NT2/D1 (cell line): ENCODE data around the gene CBX8.

Experiments used
- DNase-seq: peaks from one replicate; pipeline ENCODE4 v3.0.0-alpha.2; 2011; ENCODE audit warnings: low read depth, low spot score
- H3K27me3 ChIP-seq: 2 replicates; pipeline ENCODE4 v1.6.0; 2011; ENCODE audit warnings: mild to moderate bottlenecking; ENCODE audit not compliant: insufficient read length, insufficient read depth
- H3K36me3 ChIP-seq: 2 replicates; pipeline ENCODE4 v1.6.1; 2011; ENCODE audit warnings: mild to moderate bottlenecking, low read length, mixed read lengths; ENCODE audit not compliant: insufficient read depth, insufficient read length
- H3K4me1 ChIP-seq: 2 replicates; pipeline ENCODE4 v1.5.1; 2011; ENCODE audit not compliant: insufficient read depth, insufficient read length
- H3K4me3 ChIP-seq: 2 replicates; pipeline ENCODE4 v1.5.1; 2011; ENCODE audit warnings: low read depth; ENCODE audit not compliant: insufficient read length
- H3K9ac ChIP-seq: 2 replicates; pipeline ENCODE4 v1.6.0; 2011; ENCODE audit warnings: low read depth; ENCODE audit not compliant: insufficient read length
- H3K9me3 ChIP-seq: 2 replicates; pipeline ENCODE4 v1.5.1; 2011; ENCODE audit warnings: mild to moderate bottlenecking, low read length; ENCODE audit not compliant: insufficient read depth
- SUZ12 ChIP-seq: IDR thresholded peaks from 2 replicates; pipeline ENCODE4 v1.6.1; 2011; ENCODE audit not compliant: insufficient read length, insufficient read depth; ENCODE audit errors: extremely low read depth
- YY1 ChIP-seq: IDR thresholded peaks from 2 replicates; pipeline ENCODE4 v1.6.1; 2011; ENCODE audit not compliant: insufficient read length, insufficient read depth
- ZNF274 ChIP-seq: IDR thresholded peaks from 2 replicates; pipeline ENCODE4 v1.6.1; 2011; ENCODE audit warnings: mild to moderate bottlenecking, low read depth, low read length

Gene CBX8

GRCh38 chr17:79785900-79786810, 10.7 kb downstream of the CBX8 start:
- TF ChIP-seq ZNF274 (no peak), SUZ12 (no peak), YY1 (no peak)

GRCh38 chr17:79785017-79785899, 11.6 kb downstream of the CBX8 start:
- Histone ChIP-seq H3K27me3 (peaks cover 7% of the 10 kb centered on the region), H3K4me3 (no peak overlapping the region), H3K9me3 (no peaks in the 10 kb centered on the region), H3K36me3 (peaks cover 62% of the 10 kb centered on the region), H3K4me1 (peaks cover 31% of the 10 kb centered on the region), H3K9ac (no peak overlapping the region)
- TF ChIP-seq SUZ12 (no peak), ZNF274 (no peak), YY1 (no peak)
- no peak for DNase-seq

More at GRCh38 chr17:79785900-79786810, 10.7 kb downstream of the CBX8 start:
- Histone ChIP-seq H3K4me3 (no peak overlapping the region), H3K4me1 (peaks cover 32% of the 10 kb centered on the region), H3K36me3 (peaks cover 53% of the 10 kb centered on the region), H3K9ac (no peak overlapping the region), H3K9me3 (no peaks in the 10 kb centered on the region), H3K27me3 (peaks cover 16% of the 10 kb centered on the region)
- DNase-seq, result no peak

GRCh38 chr17:79784353-79785016, 12.4 kb downstream of the CBX8 start:
- Histone ChIP-seq H3K9ac (no peak overlapping the region), H3K36me3 (peaks cover 70% of the 10 kb centered on the region), H3K4me3 (no peak overlapping the region), H3K4me1 (peaks cover 31% of the 10 kb centered on the region), H3K9me3 (no peaks in the 10 kb centered on the region), H3K27me3 (no peaks in the 10 kb centered on the region)
- no peak for DNase-seq
- TF ChIP-seq SUZ12, result no peak
- no peak for TF ChIP-seq YY1
- TF ChIP-seq ZNF274, result no peak

DNA sequence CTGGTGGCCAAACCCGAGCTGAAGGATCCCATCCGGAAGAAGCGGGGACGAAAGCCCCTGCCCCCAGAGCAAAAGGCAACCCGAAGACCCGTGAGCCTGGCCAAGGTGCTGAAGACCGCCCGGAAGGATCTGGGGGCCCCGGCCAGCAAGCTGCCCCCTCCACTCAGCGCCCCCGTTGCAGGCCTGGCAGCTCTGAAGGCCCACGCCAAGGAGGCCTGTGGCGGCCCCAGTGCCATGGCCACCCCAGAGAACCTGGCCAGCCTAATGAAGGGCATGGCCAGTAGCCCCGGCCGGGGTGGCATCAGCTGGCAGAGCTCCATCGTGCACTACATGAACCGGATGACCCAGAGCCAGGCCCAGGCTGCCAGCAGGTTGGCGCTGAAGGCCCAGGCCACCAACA, 13.0 kb downstream of the CBX8 start:
- H3K4me3 ChIP-seq, result no peak overlapping the region
- peaks cover 35% of the 10 kb centered on the region for H3K4me1 ChIP-seq
- H3K9me3 ChIP-seq, result no peaks in the 10 kb centered on the region
- no peaks in the 10 kb centered on the region for H3K27me3 ChIP-seq
- no peak for DNase-seq
- TF ChIP-seq ZNF274 (no peak), YY1 (no peak), SUZ12 (no peak)
- no peak overlapping the region for H3K9ac ChIP-seq
- peaks cover 73% of the 10 kb centered on the region for H3K36me3 ChIP-seq

DNA sequence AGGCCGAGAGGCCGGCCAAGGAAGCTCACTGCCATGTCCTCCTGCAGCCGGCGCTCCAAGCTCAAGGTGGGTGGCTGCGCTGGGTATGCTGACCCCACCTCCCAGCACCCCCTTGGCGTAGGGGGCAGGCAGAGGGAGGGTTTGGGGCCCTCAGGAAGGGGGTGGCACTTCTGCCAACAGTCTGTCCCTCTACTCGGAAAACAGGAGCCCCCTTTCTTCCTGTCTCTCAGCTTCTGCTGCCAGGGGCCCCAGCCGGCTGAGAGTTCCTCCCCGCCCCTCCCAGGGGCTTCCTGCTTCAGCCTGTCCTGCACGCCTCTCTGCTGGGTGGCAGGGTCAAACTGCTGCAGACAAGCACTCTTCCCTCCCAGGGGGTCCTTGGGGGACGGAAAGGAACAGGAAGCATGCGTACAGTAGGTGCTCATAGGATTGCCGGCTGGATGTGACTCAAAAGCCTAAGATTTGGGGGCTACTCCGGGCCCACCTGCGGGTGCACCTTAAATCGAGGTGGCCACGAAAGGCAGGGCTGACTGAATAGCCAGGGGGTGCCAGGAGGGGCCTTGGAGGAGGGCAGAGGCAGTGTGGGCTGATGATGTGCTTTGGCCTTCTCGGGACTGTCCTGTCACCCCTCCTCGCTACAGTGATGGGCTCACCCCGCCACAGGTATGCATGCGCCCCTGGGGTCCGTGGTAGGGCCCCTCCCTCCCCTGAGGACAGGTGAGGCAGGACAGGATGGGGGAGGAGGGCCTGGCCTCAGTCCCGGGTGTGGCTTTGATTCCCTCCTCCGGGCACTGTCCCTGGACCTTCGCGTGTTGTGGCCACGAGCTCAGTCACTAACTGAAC, 14.9 kb downstream of the CBX8 start:
- Histone ChIP-seq H3K36me3 (peaks cover 73% of the 10 kb centered on the region), H3K9me3 (no peaks in the 10 kb centered on the region), H3K4me1 (peaks cover 29% of the 10 kb centered on the region), H3K9ac (peak overlapping the region; percentile 39), H3K27me3 (no peaks in the 10 kb centered on the region), H3K4me3 (no peak overlapping the region)
- TF ChIP-seq YY1 (no peak), SUZ12 (no peak), ZNF274 (no peak)
- DNase-seq, result no peak

DNA sequence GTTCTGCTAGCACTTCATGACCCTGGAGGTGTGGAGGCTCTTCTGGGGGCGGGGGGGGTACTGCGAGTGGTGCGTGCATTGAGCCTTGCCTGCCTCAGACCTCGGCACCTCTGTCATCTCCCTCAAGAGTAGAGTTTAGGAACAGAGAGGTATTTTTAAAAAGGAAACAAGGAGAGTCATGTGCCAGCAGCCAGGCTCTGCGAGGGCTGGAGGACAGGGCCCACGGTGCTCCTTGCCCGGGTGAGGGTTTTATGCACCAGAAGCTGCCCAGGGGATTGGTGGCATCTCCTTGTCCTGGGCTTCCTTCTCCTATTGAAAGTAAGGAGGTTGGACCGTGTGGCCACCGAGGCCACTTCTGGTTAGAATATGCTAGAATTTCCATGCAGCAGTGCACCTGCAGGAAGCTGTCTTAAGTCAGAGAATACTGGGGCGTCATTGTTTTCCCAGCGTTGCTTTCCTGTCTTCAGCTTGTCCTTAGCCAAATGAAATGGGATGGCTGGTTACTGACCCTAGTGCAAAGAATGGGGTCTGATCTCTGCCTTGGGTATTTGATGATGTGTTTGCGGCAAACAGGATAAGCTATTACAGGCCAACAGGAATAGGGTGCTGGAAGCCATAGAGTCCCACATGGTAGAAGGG, 15.7 kb downstream of the CBX8 start:
- H3K27me3 ChIP-seq, result no peaks in the 10 kb centered on the region
- H3K4me1 ChIP-seq, result peaks cover 21% of the 10 kb centered on the region
- no peaks in the 10 kb centered on the region for H3K9me3 ChIP-seq
- H3K36me3 ChIP-seq, result peaks cover 69% of the 10 kb centered on the region
- TF ChIP-seq YY1 (no peak), ZNF274 (no peak), SUZ12 (no peak)
- DNase-seq, result no peak
- H3K4me3 ChIP-seq, result no peak overlapping the region
- peak overlapping the region; percentile 39 for H3K9ac ChIP-seq
